HCT116 (cell line): ENCODE data around the gene GNG4. TPM values are rescaled to one million over a fixed set of nuclear protein-coding genes. Genes with fewer than 3 reads are reported as not detected.

Experiments used
- ATAC-seq: fragments of 200-7000 bp; cut with Tn5 transposase; 2 replicates; pipeline ENCODE4 v1.9.1; 2020; ENCODE audit warnings: mild to moderate bottlenecking, moderate library complexity
- BruUV-seq: library from RNA; stranded (reverse); fragments of 400-500 nt; replicated peaks from 2 replicates; lab custom pipeline; 2021; lab: Mats Ljungman, UMichigan
- CTCF ChIA-PET: fragments of 300-600 bp; sonication (Branson Sonifier 250); formaldehyde crosslinking; loops from one replicate; lab custom pipeline; 2021; ENCODE audit warnings: antibody characterized with exemption; lab: Charles Lee
- POLR2A ChIA-PET: fragments of 300-600, 350-600 bp; sonication (Branson Sonifier 250); formaldehyde crosslinking; loops from one replicate; lab custom pipeline; 2021; ENCODE audit warnings: antibody characterized with exemption; lab: Charles Lee
- RAD21 ChIA-PET, 2 experiments: fragments of 300-600 bp; sonication (Branson Sonifier 250); formaldehyde crosslinking; loops; one replicate each; lab custom pipeline; 2023; ENCODE audit warnings: low total read pairs in 2 of 2; ENCODE audit not compliant: uncharacterized antibody in 2 of 2, unreplicated experiment in 2 of 2, low non-redundant PET in 1 of 2; lab: Charles Lee
- DNase-seq: peaks from one replicate; pipeline ENCODE4 v3.0.0-alpha.2; 2010; ENCODE audit warnings: low read depth, low spot score
- H2AFZ ChIP-seq: fragments of 200-600 bp; shearing (Covaris generic), sonication (generic); 2 replicates; pipeline ENCODE4 v1.6.1; 2017; ENCODE audit warnings: low read depth, mixed run types, mixed read lengths, antibody characterized with exemption, low read length; ENCODE audit not compliant: poor library complexity, severe bottlenecking
- H3K27ac ChIP-seq: 2 replicates; pipeline ENCODE4 v1.5.1; 2012; ENCODE audit warnings: low read depth, low read length
- H3K27me3 ChIP-seq: fragments of 200-600 bp; sonication (generic); 2 replicates; pipeline ENCODE4 v1.6.1; 2016; ENCODE audit warnings: mixed run types, low read length, mixed read lengths; ENCODE audit not compliant: insufficient read depth
- H3K36me3 ChIP-seq, 2 experiments: fragments of 200-500 bp in 1 of 2; fragments of 200-600 bp in 1 of 2; sonication (Bioruptor generic) in 1 of 2; sonication (generic) in 1 of 2; 2 replicates each; pipeline versions ENCODE4 v1.5.1 to v1.6.1; 2014 to 2016; ENCODE audit warnings: low read length in 2 of 2, inconsistent platforms in 1 of 2, mixed read lengths in 1 of 2, mixed run types in 1 of 2; ENCODE audit not compliant: insufficient read depth in 2 of 2, control insufficient read depth in 1 of 2
- H3K4me1 ChIP-seq, 2 experiments: fragments of 200-600 bp in 1 of 2; sonication (generic) in 1 of 2; 2 replicates each; pipeline versions ENCODE4 v1.5.1 to v1.6.1; 2012 to 2017; ENCODE audit warnings: low read length in 2 of 2, inconsistent platforms in 1 of 2, mild to moderate bottlenecking in 1 of 2, mixed read lengths in 1 of 2, mixed run types in 1 of 2, moderate library complexity in 1 of 2; ENCODE audit not compliant: insufficient read depth in 2 of 2, control insufficient read depth in 1 of 2
- H3K4me2 ChIP-seq: fragments of 200-600 bp; sonication (generic); 2 replicates; pipeline ENCODE4 v1.6.1; 2017; ENCODE audit warnings: mixed run types, low read length, mixed read lengths
- H3K4me3 ChIP-seq, 2 experiments: fragments of 200-600 bp in 1 of 2; sonication (generic) in 1 of 2; replicated peaks in 1 of 2; 2 replicates each; pipeline ENCODE4 v1.5.1; 2011 to 2016; ENCODE audit warnings: low read length in 2 of 2, control low read depth in 1 of 2, low read depth in 1 of 2, mild to moderate bottlenecking in 1 of 2, mixed read lengths in 1 of 2, mixed run types in 1 of 2
- H3K79me2 ChIP-seq: fragments of 200-600 bp; sonication (generic); 2 replicates; pipeline ENCODE4 v1.6.1; 2017; ENCODE audit warnings: mild to moderate bottlenecking, mixed run types, low read length, moderate library complexity, mixed read lengths; ENCODE audit not compliant: insufficient read depth
- H3K9ac ChIP-seq: fragments of 200-600 bp; sonication (generic); 2 replicates; pipeline ENCODE4 v1.6.1; 2016; ENCODE audit warnings: low read length, mixed read lengths
- H3K9me2 ChIP-seq: fragments of 200-600 bp; sonication (generic), shearing (Covaris generic); 2 replicates; pipeline ENCODE4 v1.6.1; 2017; ENCODE audit warnings: mixed run types, mild to moderate bottlenecking, moderate library complexity; ENCODE audit not compliant: insufficient read depth
- H3K9me3 ChIP-seq, 2 experiments: fragments of 200-500 bp in 1 of 2; fragments of 200-600 bp in 1 of 2; sonication (Bioruptor generic) in 1 of 2; sonication (generic) in 1 of 2; 2 replicates each; pipeline ENCODE4 v1.6.1; 2014 to 2017; ENCODE audit warnings: low read length in 2 of 2, mixed read lengths in 2 of 2, inconsistent platforms in 1 of 2, low read depth in 1 of 2, mild to moderate bottlenecking in 1 of 2, mixed run types in 1 of 2, moderate library complexity in 1 of 2; ENCODE audit not compliant: control insufficient read depth in 1 of 2, insufficient read depth in 1 of 2
- H4K20me1 ChIP-seq: fragments of 200-600 bp; sonication (generic), shearing (Covaris generic); 2 replicates; pipeline ENCODE4 v1.6.1; 2017; ENCODE audit warnings: mixed run types, mild to moderate bottlenecking, moderate library complexity; ENCODE audit not compliant: insufficient read depth
- ELF1 ChIP-seq: IDR thresholded peaks from 2 replicates; pipeline ENCODE4 v1.6.1; 2012; ENCODE audit warnings: low read depth, borderline replicate concordance
- intact Hi-C: fragments of 100-400 bp; cut with micrococcal nuclease; formaldehyde crosslinking; loops from 2 replicates; pipeline ENCODE4 v1.10.0; 2022
- total RNA-seq: library from RNA; stranded (reverse); gene quantifications from one replicate; pipeline ENCODE4 v1.2.1, GENCODE V29; 2021; ENCODE audit not compliant: unreplicated experiment
- TF ChIP-seq, protein P1 (sequence below): IDR thresholded peaks from 2 replicates; pipeline ENCODE4 v1.6.1; 2012; ENCODE audit warnings: low read depth

The GNG4 gene
- total RNA-seq, 1 experiment from 2014 or later, result 10.6 TPM

GRCh38 chr1:235642943-235643371 lies 6.6 kb downstream of the GNG4 start:
- Histone ChIP-seq H3K4me3 (peak overlapping the region in 1 of 2 experiments; percentile 54; a peak in 1 of 4 replicates), H3K27ac (peak overlapping the region; percentile 49), H3K79me2 (no peaks in the 10 kb centered on the region), H4K20me1 (no peaks in the 10 kb centered on the region), H3K9me3 (no peaks in the 10 kb centered on the region), H2AFZ (peak overlapping the region; percentile 92), H3K27me3 (no peaks in the 10 kb centered on the region), H3K36me3 (no peaks in the 10 kb centered on the region), H3K9ac (peak overlapping the region; percentile 58; the same call in 1 of the 2 replicates), H3K4me1 (peaks cover 27 to 39% of the 10 kb centered on the region in 2 experiments), H3K4me2 (peak overlapping the region; percentile 84), H3K9me2 (no peaks in the 10 kb centered on the region)
- ChIA-PET POLR2A (no interaction called here), CTCF (interaction anchor here (0.6 kb wide), 1 partner anchor 45 kb away, joined by 3 read pairs; no protein-coding TSS in a partner anchor), RAD21 (no interaction called here)
- ATAC-seq (no peak; the same call in 1 of the 2 replicates), DNase-seq (no peak)
- no TSS peak for BruUV-seq
- intact Hi-C loops, result no loop called here
- TF ChIP-seq ELF1, result no peak
- TF ChIP-seq, protein P1, sequence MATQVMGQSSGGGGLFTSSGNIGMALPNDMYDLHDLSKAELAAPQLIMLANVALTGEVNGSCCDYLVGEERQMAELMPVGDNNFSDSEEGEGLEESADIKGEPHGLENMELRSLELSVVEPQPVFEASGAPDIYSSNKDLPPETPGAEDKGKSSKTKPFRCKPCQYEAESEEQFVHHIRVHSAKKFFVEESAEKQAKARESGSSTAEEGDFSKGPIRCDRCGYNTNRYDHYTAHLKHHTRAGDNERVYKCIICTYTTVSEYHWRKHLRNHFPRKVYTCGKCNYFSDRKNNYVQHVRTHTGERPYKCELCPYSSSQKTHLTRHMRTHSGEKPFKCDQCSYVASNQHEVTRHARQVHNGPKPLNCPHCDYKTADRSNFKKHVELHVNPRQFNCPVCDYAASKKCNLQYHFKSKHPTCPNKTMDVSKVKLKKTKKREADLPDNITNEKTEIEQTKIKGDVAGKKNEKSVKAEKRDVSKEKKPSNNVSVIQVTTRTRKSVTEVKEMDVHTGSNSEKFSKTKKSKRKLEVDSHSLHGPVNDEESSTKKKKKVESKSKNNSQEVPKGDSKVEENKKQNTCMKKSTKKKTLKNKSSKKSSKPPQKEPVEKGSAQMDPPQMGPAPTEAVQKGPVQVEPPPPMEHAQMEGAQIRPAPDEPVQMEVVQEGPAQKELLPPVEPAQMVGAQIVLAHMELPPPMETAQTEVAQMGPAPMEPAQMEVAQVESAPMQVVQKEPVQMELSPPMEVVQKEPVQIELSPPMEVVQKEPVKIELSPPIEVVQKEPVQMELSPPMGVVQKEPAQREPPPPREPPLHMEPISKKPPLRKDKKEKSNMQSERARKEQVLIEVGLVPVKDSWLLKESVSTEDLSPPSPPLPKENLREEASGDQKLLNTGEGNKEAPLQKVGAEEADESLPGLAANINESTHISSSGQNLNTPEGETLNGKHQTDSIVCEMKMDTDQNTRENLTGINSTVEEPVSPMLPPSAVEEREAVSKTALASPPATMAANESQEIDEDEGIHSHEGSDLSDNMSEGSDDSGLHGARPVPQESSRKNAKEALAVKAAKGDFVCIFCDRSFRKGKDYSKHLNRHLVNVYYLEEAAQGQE, result no peak
